Chondrocyte (in vitro differentiated cells): ENCODE data around the gene SLC22A17. TPM values are rescaled to one million over a fixed set of nuclear protein-coding genes. Genes with fewer than 3 reads are reported as not detected.
"Not testable (repeated sequence)": the region's sequence is repeated elsewhere in the genome, so short reads cannot be mapped to it uniquely, and the experiment has no call there.

Experiments
- DNase-seq: peaks from one replicate; pipeline ENCODE4 v3.0.0; 2021; ENCODE audit warnings: mixed read lengths, low spot score
- H3K27ac Mint-ChIP-seq: one replicate; pipeline ENCODE4 v1.8.0; 2021; ENCODE audit warnings: mild to moderate bottlenecking, moderate library complexity, mixed read lengths; ENCODE audit not compliant: unreplicated experiment
- H3K27me3 Mint-ChIP-seq: 2 replicates; pipeline ENCODE4 v1.8.0; 2021; ENCODE audit warnings: low read depth, mixed read lengths
- H3K36me3 Mint-ChIP-seq: 2 replicates; pipeline ENCODE4 v1.8.0; 2021; ENCODE audit warnings: low read depth, mixed read lengths
- H3K4me1 Mint-ChIP-seq: 2 replicates; pipeline ENCODE4 v1.8.0; 2021; ENCODE audit warnings: low read depth, mild to moderate bottlenecking, mixed read lengths
- H3K4me3 Mint-ChIP-seq: one replicate; pipeline ENCODE4 v1.8.0; 2021; ENCODE audit warnings: mild to moderate bottlenecking, moderate library complexity, mixed read lengths; ENCODE audit not compliant: unreplicated experiment
- H3K9me3 Mint-ChIP-seq: 2 replicates; pipeline ENCODE4 v1.8.0; 2021; ENCODE audit warnings: low read depth, mixed read lengths
- CTCF ChIP-seq: fragments of 200-600 bp; sonication (generic); IDR thresholded peaks from 2 replicates; pipeline ENCODE4 v1.5.0; 2021; ENCODE audit warnings: antibody characterized with exemption, mild to moderate bottlenecking, moderate library complexity
- total RNA-seq: library from RNA; stranded (reverse); gene quantifications from 3 replicates; pipeline ENCODE4 v1.2.1, GENCODE V29; 2021

Gene SLC22A17
- total RNA-seq, 1 donor from 2014 or later, result 40.3 TPM

- DNase-seq, result no peak
- no peaks in the 10 kb centered on the region for H3K36me3 Mint-ChIP-seq
- H3K27ac Mint-ChIP-seq, result no peak overlapping the region
- no peak overlapping the region for H3K4me3 Mint-ChIP-seq
- H3K27me3 Mint-ChIP-seq, result peaks cover 33% of the 10 kb centered on the region
- no peak for TF ChIP-seq CTCF
- no peaks in the 10 kb centered on the region for H3K9me3 Mint-ChIP-seq
- no peaks in the 10 kb centered on the region for H3K4me1 Mint-ChIP-seq
These were observed 45.7 kb upstream of the SLC22A17 start for GRCh38 chr14:23398348-23398747.

- no peaks in the 10 kb centered on the region for H3K4me1 Mint-ChIP-seq
- H3K9me3 Mint-ChIP-seq, result no peaks in the 10 kb centered on the region
- no peak for DNase-seq
- TF ChIP-seq CTCF, result no peak
- no peaks in the 10 kb centered on the region for H3K36me3 Mint-ChIP-seq
- H3K27me3 Mint-ChIP-seq, result peaks cover 31% of the 10 kb centered on the region
- no peak overlapping the region for H3K4me3 Mint-ChIP-seq
- H3K27ac Mint-ChIP-seq, result no peak overlapping the region
These were observed 44.2 kb upstream of the SLC22A17 start for GRCh38 chr14:23396781-23397407.

GRCh38 chr14:23396126-23396525, 43.4 kb upstream of the SLC22A17 start:
- Mint-ChIP-seq H3K27me3 (peaks cover 29% of the 10 kb centered on the region), H3K27ac (no peak overlapping the region), H3K36me3 (no peaks in the 10 kb centered on the region), H3K4me3 (no peak overlapping the region), H3K4me1 (no peaks in the 10 kb centered on the region), H3K9me3 (no peaks in the 10 kb centered on the region)
- no peak for DNase-seq
- no peak for TF ChIP-seq CTCF

- Mint-ChIP-seq H3K36me3 (no peaks in the 10 kb centered on the region), H3K4me3 (no peak overlapping the region), H3K4me1 (no peaks in the 10 kb centered on the region), H3K9me3 (no peaks in the 10 kb centered on the region), H3K27me3 (peaks cover 40% of the 10 kb centered on the region), H3K27ac (no peak overlapping the region)
- no peak for DNase-seq
- no peak for TF ChIP-seq CTCF
These were observed 39.9 kb upstream of the SLC22A17 start for GRCh38 chr14:23392613-23393012.

GRCh38 chr14:23389871-23390270, 37.2 kb upstream of the SLC22A17 start:
- H3K27me3 Mint-ChIP-seq, result peaks cover 45% of the 10 kb centered on the region
- not testable (repeated sequence) for H3K9me3 Mint-ChIP-seq, H3K36me3 Mint-ChIP-seq, H3K4me1 Mint-ChIP-seq, H3K27ac Mint-ChIP-seq, DNase-seq, H3K4me3 Mint-ChIP-seq

GRCh38 chr14:23389396-23389795, 36.7 kb upstream of the SLC22A17 start:
- DNase-seq, result no peak
- no peak for TF ChIP-seq CTCF
- H3K4me3 Mint-ChIP-seq, result no peak overlapping the region
- no peak overlapping the region for H3K27ac Mint-ChIP-seq
- H3K9me3 Mint-ChIP-seq, result no peaks in the 10 kb centered on the region
- no peaks in the 10 kb centered on the region for H3K36me3 Mint-ChIP-seq
- H3K27me3 Mint-ChIP-seq, result peaks cover 47% of the 10 kb centered on the region
- no peaks in the 10 kb centered on the region for H3K4me1 Mint-ChIP-seq
